GM23338 (cell line): Measurements from ENCODE around the gene RUNX1.

Experiments used
- CTCF ChIP-seq, 2 experiments: fragments of 200-600 bp in 1 of 2; sonication (generic) in 1 of 2; conservative IDR thresholded peaks; 2 replicates each; pipeline versions ENCODE4 v1.5.1 to v1.6.1; 2016 to 2017; ENCODE audit warnings: antibody characterized with exemption in 2 of 2, low read depth in 2 of 2, mild to moderate bottlenecking in 2 of 2, moderate library complexity in 1 of 2
- EZH2 ChIP-seq: fragments of 200-600 bp; sonication (generic); IDR thresholded peaks from one replicate; pipeline ENCODE4 v1.8.0; 2017; ENCODE audit warnings: antibody characterized with exemption, mild to moderate bottlenecking, low read depth; ENCODE audit not compliant: unreplicated experiment

DNA sequence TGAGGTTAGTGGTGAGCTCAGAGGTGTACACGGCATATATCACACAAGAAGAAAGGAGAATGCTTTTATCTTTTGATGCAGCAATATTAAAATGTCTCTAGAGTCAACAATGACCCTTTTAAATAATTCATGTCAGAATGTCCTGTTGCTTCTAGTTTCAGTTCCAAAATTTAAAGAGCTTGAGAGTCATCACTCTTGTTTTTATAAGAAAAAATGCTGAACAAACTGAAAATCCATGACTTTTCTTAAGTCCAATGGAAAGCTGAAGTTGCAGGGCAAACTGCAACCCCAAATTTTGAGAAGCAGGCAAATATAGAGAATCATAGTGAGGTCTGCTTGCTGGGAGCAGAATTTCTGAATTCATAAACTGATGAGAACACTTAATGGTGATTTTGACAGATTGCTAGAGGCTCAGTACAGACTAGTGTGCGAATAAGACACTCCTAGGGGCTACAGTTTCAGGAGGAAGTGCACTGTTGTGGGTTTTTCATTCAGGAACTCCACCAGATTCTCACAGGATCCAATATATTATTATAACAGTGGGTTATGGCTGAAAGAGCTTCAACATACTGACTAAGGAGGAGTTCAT, 245.2 kb downstream of the RUNX1 start:
- TF ChIP-seq CTCF (conservative IDR thresholded peaks at IDR 0.05; ENCODE audit: low read depth in 2 of 2): no peak
- no peak for TF ChIP-seq EZH2
